ENCODE results near the gene CHD5.

- no peak for TF ChIP-seq CTCF (CRISPR knock-in tag; IDR thresholded peaks at IDR 0.05)
- no peak for TF ChIP-seq EZH2 (conservative IDR thresholded peaks at IDR 0.05; ENCODE audit: low read depth, low read length)
- no peak for TF ChIP-seq GABPB1 (CRISPR knock-in tag; IDR thresholded peaks at IDR 0.05)
- TF ChIP-seq SIN3A (IDR thresholded peaks at IDR 0.05; ENCODE audit: borderline replicate concordance, low read depth, low read length), result no peak
- no peak for TF ChIP-seq FOXC1 (CRISPR knock-in tag; IDR thresholded peaks at IDR 0.05; ENCODE audit: borderline replicate concordance)
- no peak for TF ChIP-seq TSC22D2 (CRISPR knock-in tag; IDR thresholded peaks at IDR 0.05; ENCODE audit: borderline replicate concordance)
Observed at GRCh38 chr1:6072774-6073479, 107.2 kb downstream of the CHD5 start.

All from HepG2 (cell line).